Keratinocyte (primary cell): ENCODE results near the gene OTOGL. TPM values are rescaled to one million over a fixed set of nuclear protein-coding genes. Genes with fewer than 3 reads are reported as not detected.
"Not testable (repeated sequence)": the region's sequence is repeated elsewhere in the genome, so short reads cannot be mapped to it uniquely, and the experiment has no call there.

Source experiments
- DNase-seq: peaks from one replicate; pipeline ENCODE4 v3.0.0-alpha.2; 2011; ENCODE audit warnings: low read depth, missing footprints, low spot score
- FAIRE-seq: peaks from 2 replicates; lab custom pipeline; 2011; peaks lifted over from hg19 to GRCh38; lab: Jason Lieb, UNC
- H2AFZ ChIP-seq: 2 replicates; pipeline ENCODE4 v1.6.0; 2012; ENCODE audit warnings: low read length, control low read depth, inconsistent platforms; ENCODE audit not compliant: control insufficient read depth
- H3K27ac ChIP-seq: 2 replicates; pipeline ENCODE4 v1.5.1; 2011; ENCODE audit warnings: low read length; ENCODE audit not compliant: control insufficient read depth, insufficient read depth
- H3K27me3 ChIP-seq: 3 replicates; pipeline ENCODE4 v1.6.0; 2011; ENCODE audit warnings: low read length; ENCODE audit not compliant: control insufficient read depth, insufficient read depth; ENCODE audit errors: extremely low read depth
- H3K36me3 ChIP-seq, 2 experiments: 2 replicates in 1 of 2; 3 replicates in 1 of 2; pipeline ENCODE4 v1.5.1; 2011; ENCODE audit warnings: low read length in 2 of 2, mild to moderate bottlenecking in 1 of 2; ENCODE audit not compliant: control insufficient read depth in 2 of 2, insufficient read depth in 2 of 2; ENCODE audit errors: extremely low read depth in 1 of 2
- H3K4me1 ChIP-seq: 3 replicates; pipeline ENCODE4 v1.5.1; 2011; ENCODE audit warnings: low read length; ENCODE audit not compliant: control insufficient read depth, insufficient read depth; ENCODE audit errors: extremely low read depth
- H3K4me2 ChIP-seq: 3 replicates; pipeline ENCODE4 v1.6.0; 2011; ENCODE audit warnings: low read depth, low read length; ENCODE audit not compliant: control insufficient read depth, insufficient read depth; ENCODE audit errors: extremely low read depth
- H3K4me3 ChIP-seq, 3 experiments: fragments of 200-600 bp in 1 of 3; sonication (generic) in 1 of 3; 2 replicates in 2 of 3; 3 replicates in 1 of 3; pipeline ENCODE4 v1.5.1; 2011 to 2016; ENCODE audit warnings: low read length in 3 of 3, mild to moderate bottlenecking in 3 of 3, control low read depth in 2 of 3, inconsistent platforms in 1 of 3, low read depth in 1 of 3, mixed read lengths in 1 of 3, mixed run types in 1 of 3, moderate library complexity in 1 of 3; ENCODE audit not compliant: control insufficient read depth in 2 of 3, insufficient read depth in 2 of 3; ENCODE audit errors: extremely low read depth in 1 of 3
- H3K79me2 ChIP-seq: 2 replicates; pipeline ENCODE4 v1.6.0; 2012; ENCODE audit warnings: low read length; ENCODE audit not compliant: control insufficient read depth, insufficient read depth
- H3K9ac ChIP-seq: 3 replicates; pipeline ENCODE4 v1.6.0; 2011; ENCODE audit warnings: low read length; ENCODE audit not compliant: control insufficient read depth, insufficient read depth; ENCODE audit errors: extremely low read depth
- H3K9me1 ChIP-seq: 3 replicates; pipeline ENCODE4 v1.6.0; 2011; ENCODE audit warnings: low read length; ENCODE audit not compliant: control insufficient read depth, insufficient read depth; ENCODE audit errors: extremely low read depth
- H3K9me3 ChIP-seq: 2 replicates; pipeline ENCODE4 v1.5.1; 2012; ENCODE audit warnings: low read depth, low read length; ENCODE audit not compliant: control insufficient read depth
- H4K20me1 ChIP-seq: 3 replicates; pipeline ENCODE4 v1.6.0; 2011; ENCODE audit warnings: low read length; ENCODE audit not compliant: control insufficient read depth, insufficient read depth; ENCODE audit errors: extremely low read depth
- EZH2 ChIP-seq: IDR thresholded peaks from one replicate; pipeline ENCODE4 v1.6.1; 2012; ENCODE audit warnings: inconsistent platforms, mild to moderate bottlenecking, low read length, moderate library complexity
- dilution Hi-C: fragments of 300-500 bp; cut with MboI; formaldehyde crosslinking; loops from one replicate; pipeline ENCODE4 v1.7.0; 2020; ENCODE audit warnings: low sequenced_read_pairs; ENCODE audit not compliant: extremely low pct_ligation_motif_present
- polyA plus RNA-seq, 5 experiments: library from polyadenylated mRNA; depleted of rRNA in 3 of 5; stranded (reverse) in 3 of 5; stranded (forward) in 1 of 5; unstranded in 1 of 5; fragments of >200 nt; gene quantifications; 1 replicate in 1 of 5; 2 replicates in 3 of 5; 3 replicates in 1 of 5; pipeline versions ENCODE4 v1.2.1 to v1.2.3, GENCODE V29; 2011 to 2012; ENCODE audit warnings: missing spikeins in 2 of 5, low read depth in 1 of 5, low replicate concordance in 1 of 5
- TF ChIP-seq, protein P1 (sequence below), 3 experiments: IDR thresholded peaks in 1 of 3; conservative IDR thresholded peaks in 1 of 3; optimal IDR thresholded peaks in 1 of 3; 2 replicates in 2 of 3; 3 replicates in 1 of 3; pipeline versions ENCODE3 to v1.5.1; 2011; ENCODE audit warnings: low read length in 3 of 3, mild to moderate bottlenecking in 3 of 3, moderate library complexity in 2 of 3, control low read depth in 1 of 3, inconsistent platforms in 1 of 3; ENCODE audit not compliant: insufficient read depth in 2 of 3; ENCODE audit errors: extremely low read depth in 1 of 3

Gene OTOGL
- polyA plus RNA-seq, 1 donor (not counting 4 experiments of a cell fraction or from before 2014, with no cell fraction given) = 0.08 TPM

DNA sequence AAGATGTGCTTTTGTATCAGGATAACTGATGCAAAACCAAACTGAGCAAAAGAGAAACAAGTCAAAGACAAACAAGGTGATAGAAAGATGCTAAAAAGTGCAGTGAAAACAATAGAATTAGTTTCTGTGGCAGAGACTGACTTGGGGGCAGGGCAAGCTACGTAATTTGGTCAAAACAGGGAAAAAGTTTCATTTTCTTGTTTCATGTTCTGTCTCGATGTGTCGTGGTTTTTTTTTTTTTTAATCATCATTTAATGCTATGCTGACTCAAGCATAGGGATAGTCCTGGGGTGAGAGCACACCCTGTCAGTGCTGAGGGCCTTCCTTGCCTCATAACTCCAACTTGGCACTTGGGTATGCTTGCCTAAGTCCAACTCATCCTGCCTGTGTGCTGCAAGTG, 200.6 kb downstream of the OTOGL start:
- no peak overlapping the region for H3K27ac ChIP-seq
- no peak for TF ChIP-seq EZH2
- TF ChIP-seq, protein P1, sequence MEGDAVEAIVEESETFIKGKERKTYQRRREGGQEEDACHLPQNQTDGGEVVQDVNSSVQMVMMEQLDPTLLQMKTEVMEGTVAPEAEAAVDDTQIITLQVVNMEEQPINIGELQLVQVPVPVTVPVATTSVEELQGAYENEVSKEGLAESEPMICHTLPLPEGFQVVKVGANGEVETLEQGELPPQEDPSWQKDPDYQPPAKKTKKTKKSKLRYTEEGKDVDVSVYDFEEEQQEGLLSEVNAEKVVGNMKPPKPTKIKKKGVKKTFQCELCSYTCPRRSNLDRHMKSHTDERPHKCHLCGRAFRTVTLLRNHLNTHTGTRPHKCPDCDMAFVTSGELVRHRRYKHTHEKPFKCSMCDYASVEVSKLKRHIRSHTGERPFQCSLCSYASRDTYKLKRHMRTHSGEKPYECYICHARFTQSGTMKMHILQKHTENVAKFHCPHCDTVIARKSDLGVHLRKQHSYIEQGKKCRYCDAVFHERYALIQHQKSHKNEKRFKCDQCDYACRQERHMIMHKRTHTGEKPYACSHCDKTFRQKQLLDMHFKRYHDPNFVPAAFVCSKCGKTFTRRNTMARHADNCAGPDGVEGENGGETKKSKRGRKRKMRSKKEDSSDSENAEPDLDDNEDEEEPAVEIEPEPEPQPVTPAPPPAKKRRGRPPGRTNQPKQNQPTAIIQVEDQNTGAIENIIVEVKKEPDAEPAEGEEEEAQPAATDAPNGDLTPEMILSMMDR (optimal IDR thresholded peaks at IDR 0.05 in 1 of 3, IDR thresholded peaks at IDR 0.05 in 1 of 3, conservative IDR thresholded peaks at IDR 0.05 in 1 of 3; ENCODE audit: extremely low read depth in 1 of 3, insufficient read depth in 2 of 3, low read length in 3 of 3) = no peak
- FAIRE-seq = no peak
- H3K9me1 ChIP-seq = no peaks in the 10 kb centered on the region
- no peak for DNase-seq
- no peaks in the 10 kb centered on the region for H3K27me3 ChIP-seq
- no peaks in the 10 kb centered on the region for H4K20me1 ChIP-seq
- H3K4me3 ChIP-seq = no peak overlapping the region
- H3K4me2 ChIP-seq = no peak overlapping the region
- dilution Hi-C loops = no loop called here
- H3K9ac ChIP-seq = no peak overlapping the region
- H3K9me3 ChIP-seq = no peaks in the 10 kb centered on the region
- no peaks in the 10 kb centered on the region for H3K79me2 ChIP-seq
- H2AFZ ChIP-seq = no peak overlapping the region
- H3K36me3 ChIP-seq = no peaks in the 10 kb centered on the region
- H3K4me1 ChIP-seq = no peaks in the 10 kb centered on the region

DNA sequence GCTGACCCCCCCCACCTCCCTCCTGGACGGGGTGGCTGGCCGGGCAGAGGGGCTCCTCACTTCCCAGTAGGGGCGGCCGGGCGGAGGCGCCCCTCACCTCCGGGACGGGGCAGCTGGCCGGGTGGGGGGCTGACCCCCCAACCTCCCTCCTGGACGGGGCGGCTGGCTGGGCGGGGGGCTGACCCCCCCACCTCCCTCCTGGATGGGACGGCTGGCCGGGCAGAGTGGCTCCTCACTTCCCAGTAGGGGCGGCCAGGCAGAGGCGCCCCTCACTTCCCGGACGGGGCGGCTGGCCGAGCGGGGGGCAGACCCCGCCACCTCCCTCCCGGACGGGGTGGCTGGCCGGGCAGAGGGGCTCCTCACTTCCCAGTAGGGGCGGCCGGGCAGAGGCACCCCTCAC, 208.1 kb downstream of the OTOGL start:
- H3K9ac ChIP-seq, H3K4me3 ChIP-seq, H3K4me2 ChIP-seq, H3K4me1 ChIP-seq, H3K9me3 ChIP-seq, H2AFZ ChIP-seq, H4K20me1 ChIP-seq, dilution Hi-C loops, H3K9me1 ChIP-seq, DNase-seq, H3K27ac ChIP-seq, H3K79me2 ChIP-seq, FAIRE-seq, H3K36me3 ChIP-seq, H3K27me3 ChIP-seq: not testable (repeated sequence)

DNA sequence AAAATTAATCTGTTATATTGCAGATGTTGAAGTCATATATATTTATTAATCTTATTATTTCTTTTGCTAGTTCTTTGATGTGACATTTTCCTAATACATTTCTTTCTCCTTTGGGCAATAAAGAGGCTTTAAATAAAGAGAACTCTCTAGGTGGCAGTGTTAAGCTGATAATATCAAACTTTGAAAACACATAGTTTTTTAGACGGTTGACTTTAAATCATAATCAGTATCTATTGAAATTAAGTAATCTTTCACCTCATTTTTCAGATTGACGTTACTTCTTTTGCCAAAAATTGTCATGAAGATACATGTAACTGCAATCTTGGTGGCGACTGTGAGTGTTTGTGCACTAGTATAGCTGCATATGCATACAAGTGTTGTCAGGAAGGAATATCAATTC, 213.9 kb downstream of the OTOGL start:
- DNase-seq = no peak
- Histone ChIP-seq H2AFZ (peak overlapping the region; percentile 32), H3K9me3 (no peaks in the 10 kb centered on the region), H3K36me3 (no peaks in the 10 kb centered on the region), H3K27me3 (no peaks in the 10 kb centered on the region), H3K4me1 (no peaks in the 10 kb centered on the region), H3K9me1 (no peaks in the 10 kb centered on the region), H3K27ac (no peak overlapping the region), H3K4me2 (no peak overlapping the region), H3K9ac (no peak overlapping the region), H3K79me2 (no peaks in the 10 kb centered on the region), H3K4me3 (no peak overlapping the region), H4K20me1 (no peaks in the 10 kb centered on the region)
- dilution Hi-C loops = no loop called here
- no peak for TF ChIP-seq EZH2
- TF ChIP-seq, protein P1 (optimal IDR thresholded peaks at IDR 0.05 in 1 of 3, IDR thresholded peaks at IDR 0.05 in 1 of 3, conservative IDR thresholded peaks at IDR 0.05 in 1 of 3; ENCODE audit: extremely low read depth in 1 of 3, insufficient read depth in 2 of 3, low read length in 3 of 3) = no peak
- FAIRE-seq = no peak
